Measurements from ENCODE around the gene CDYL2.

DNA sequence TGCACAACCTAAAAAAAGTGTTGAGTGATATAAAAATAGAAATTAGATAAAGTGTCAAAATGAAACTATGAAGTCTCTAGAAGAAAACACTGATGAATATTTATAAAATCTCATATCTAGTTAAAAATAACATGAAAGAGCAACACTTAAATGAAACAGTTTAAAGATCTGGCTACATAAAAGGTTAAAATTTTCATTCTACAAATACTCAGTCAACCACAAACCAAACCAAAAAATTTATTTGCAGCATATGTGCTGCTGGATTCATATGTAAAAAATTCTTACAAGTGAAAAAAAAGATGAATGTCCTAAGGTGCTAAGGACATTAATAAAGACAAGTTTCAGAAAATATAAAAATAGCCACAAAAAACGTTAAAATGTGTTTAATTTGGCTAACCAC, 22.6 kb upstream of the CDYL2 start:
- TF ChIP-seq GATA2 (IDR thresholded peaks at IDR 0.05; ENCODE audit: low read depth, low read length) (no peak), GATA3 (IDR thresholded peaks at IDR 0.05; ENCODE audit: low read depth, low read length) (no peak)
